LoVo (cell line): Measurements from ENCODE around the gene CSHL1.
"Not testable (repeated sequence)": the region's sequence is repeated elsewhere in the genome, so short reads cannot be mapped to it uniquely, and the experiment has no call there.

Experiments
- DNase-seq: peaks from one replicate; pipeline ENCODE4 v3.0.0-alpha.2; 2016; ENCODE audit warnings: low spot score

Gene CSHL1

GRCh38 chr17:63939884-63940283, 28.8 kb upstream of the CSHL1 start:
- DNase-seq, result no peak

- no peak for DNase-seq
Measured at GRCh38 chr17:63939401-63939800, 28.3 kb upstream of the CSHL1 start.

GRCh38 chr17:63937920-63938319, 26.9 kb upstream of the CSHL1 start:
- no peak for DNase-seq

GRCh38 chr17:63937319-63937718, 26.3 kb upstream of the CSHL1 start:
- no peak for DNase-seq

GRCh38 chr17:63934183-63935112, 23.4 kb upstream of the CSHL1 start:
- DNase-seq, result no peak

GRCh38 chr17:63933598-63933997, 22.5 kb upstream of the CSHL1 start:
- no peak for DNase-seq

- DNase-seq, result no peak
Measured at GRCh38 chr17:63932721-63933120, 21.7 kb upstream of the CSHL1 start.

- DNase-seq, result no peak
Measured at GRCh38 chr17:63931981-63932561, 21.0 kb upstream of the CSHL1 start, which contains the start of gene CD79B. Gene CD79B, minus strand, starts transcription at chr17:63932331. Its CDS starts 70 bp downstream, at chr17:63932261.

- DNase-seq, result no peak
Measured at GRCh38 chr17:63930951-63931575, 20.0 kb upstream of the CSHL1 start.

GRCh38 chr17:63929860-63930766, 19.1 kb upstream of the CSHL1 start:
- no peak for DNase-seq

- no peak for DNase-seq
Measured at GRCh38 chr17:63928966-63929695, 18.1 kb upstream of the CSHL1 start.

GRCh38 chr17:63928172-63928666, 17.2 kb upstream of the CSHL1 start:
- DNase-seq, result no peak

GRCh38 chr17:63927464-63928171, 16.6 kb upstream of the CSHL1 start:
- DNase-seq, result no peak

GRCh38 chr17:63926164-63926563, 15.1 kb upstream of the CSHL1 start:
- no peak for DNase-seq

GRCh38 chr17:63925615-63926014, 14.6 kb upstream of the CSHL1 start:
- no peak for DNase-seq

GRCh38 chr17:63922402-63922801, 11.3 kb upstream of the CSHL1 start:
- not testable (repeated sequence) for DNase-seq

GRCh38 chr17:63920779-63921178, 9.7 kb upstream of the CSHL1 start:
- DNase-seq, result not testable (repeated sequence)

- not testable (repeated sequence) for DNase-seq
Measured at GRCh38 chr17:63920050-63920449, 9.0 kb upstream of the CSHL1 start.

GRCh38 chr17:63919311-63919723, 8.3 kb upstream of the CSHL1 start:
- DNase-seq, result peak; percentile 50

- not testable (repeated sequence) for DNase-seq
Measured at GRCh38 chr17:63918789-63919305, 7.8 kb upstream of the CSHL1 start, which contains the start of gene GH1. Gene GH1, minus strand, starts transcription at chr17:63918839. Its CDS starts 63 bp downstream, at chr17:63918776.
